Skeletal muscle satellite cell (primary cell): ENCODE measurements around the gene PCYT2. TPM values are rescaled to one million over a fixed set of nuclear protein-coding genes. Genes with fewer than 3 reads are reported as not detected.

Source experiments
- H3K27me3 ChIP-seq: 2 replicates; pipeline ENCODE4 v1.7.0; 2013; ENCODE audit warnings: low read length; ENCODE audit not compliant: control insufficient read depth, insufficient read depth
- H3K36me3 ChIP-seq: 2 replicates; pipeline ENCODE4 v1.7.0; 2013; ENCODE audit warnings: mild to moderate bottlenecking, control low read depth, low read length; ENCODE audit not compliant: insufficient read depth
- H3K4me1 ChIP-seq: 2 replicates; pipeline ENCODE4 v1.7.0; 2013; ENCODE audit warnings: low read length; ENCODE audit not compliant: control insufficient read depth, insufficient read depth
- H3K4me2 ChIP-seq: 2 replicates; pipeline ENCODE4 v1.7.0; 2013; ENCODE audit warnings: mild to moderate bottlenecking, low read length
- H3K4me3 ChIP-seq: 2 replicates; pipeline ENCODE4 v1.7.0; 2013; ENCODE audit warnings: low read length
- H3K9ac ChIP-seq: 2 replicates; pipeline ENCODE4 v1.7.0; 2013; ENCODE audit warnings: mild to moderate bottlenecking, low read depth, low read length, moderate library complexity
- H3K9me3 ChIP-seq: replicated peaks from 2 replicates; pipeline ENCODE4 v1.7.0; 2013; ENCODE audit warnings: mild to moderate bottlenecking, control low read depth, low read length
- total RNA-seq: library from RNA; depleted of rRNA; stranded (reverse); fragments of >200 nt; gene quantifications from 2 replicates; pipeline ENCODE4 v1.2.3, GENCODE V29; 2012; rRNA removed

Gene PCYT2
- total RNA-seq, result 27.7 and 46.4 TPM in 2 replicates

- Histone ChIP-seq H3K27me3 (no peaks in the 10 kb centered on the region), H3K36me3 (peaks cover 58% of the 10 kb centered on the region), H3K4me3 (peak within 1 kb of the TSS; percentile 95), H3K9ac (peak within 1 kb of the TSS; percentile 81), H3K4me1 (peaks cover 11% of the 10 kb centered on the region), H3K4me2 (peak within 1 kb of the TSS; percentile 100), H3K9me3 (no peaks in the 10 kb centered on the region)
Measured at GRCh38 chr17:81911277-81911961, at the start of gene PCYT2. Gene PCYT2 (minus strand): TSS chr17:81911399. CDS start chr17:81911355, 44 bp downstream.

DNA sequence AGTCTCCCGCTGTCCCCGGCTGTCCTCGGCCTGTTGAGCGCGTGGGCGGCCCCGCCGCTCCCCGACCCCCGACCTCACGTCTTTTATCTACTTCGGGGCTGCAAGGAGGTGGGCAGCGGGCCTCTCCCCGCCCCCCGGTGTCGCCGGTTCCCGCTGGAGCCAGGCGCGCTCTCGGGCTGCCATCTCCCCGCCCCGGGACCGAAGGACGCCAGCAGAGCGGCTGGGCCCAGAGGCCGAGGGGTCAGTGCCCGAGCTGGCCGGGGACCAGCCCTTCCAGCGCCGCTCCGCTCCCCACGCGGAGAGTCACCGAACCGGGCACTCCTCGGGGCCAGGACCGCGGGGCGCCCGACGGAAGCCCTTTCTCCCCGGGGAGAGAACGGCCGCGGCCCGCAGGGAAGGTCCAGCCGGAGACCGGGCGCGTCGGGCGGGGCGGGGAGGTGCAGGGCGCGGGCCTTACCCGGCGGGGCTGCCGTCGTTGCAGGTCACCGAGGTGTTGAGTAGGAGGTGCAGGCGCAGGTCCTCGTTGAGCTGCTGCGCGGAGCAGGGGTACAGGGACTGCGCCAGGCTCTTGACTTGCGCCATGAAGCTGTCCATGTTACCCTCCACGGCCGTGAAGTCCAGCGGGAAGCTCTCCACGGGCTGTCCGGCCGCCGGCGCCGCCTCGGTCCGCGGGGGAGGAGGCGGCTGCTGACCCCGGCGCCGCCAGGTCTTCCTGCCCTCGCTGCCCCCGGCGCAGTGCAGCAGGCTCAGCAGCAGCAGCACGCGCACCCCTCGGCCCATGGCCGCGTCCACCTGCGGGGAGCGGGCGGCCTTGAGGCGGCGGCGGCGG is 49.1 kb upstream of the PCYT2 start:
- Histone ChIP-seq H3K27me3 (peaks cover 47% of the 10 kb centered on the region), H3K9ac (no peak overlapping the region), H3K4me3 (peak overlapping the region; percentile 58)

GRCh38 chr17:81959362-81960129 is 48.3 kb upstream of the PCYT2 start:
- no peaks in the 10 kb centered on the region for H3K9me3 ChIP-seq
- H3K4me3 ChIP-seq, result peak overlapping the region; percentile 58
- peaks cover 47% of the 10 kb centered on the region for H3K27me3 ChIP-seq
- no peak overlapping the region for H3K9ac ChIP-seq
- H3K4me1 ChIP-seq, result peaks cover 2% of the 10 kb centered on the region
- peak overlapping the region; percentile 78 for H3K4me2 ChIP-seq
- no peaks in the 10 kb centered on the region for H3K36me3 ChIP-seq

More for the DNA sequence above, 49.1 kb upstream of the PCYT2 start:
- Histone ChIP-seq H3K4me1 (peaks cover 4% of the 10 kb centered on the region), H3K36me3 (no peaks in the 10 kb centered on the region), H3K4me2 (peak overlapping the region; percentile 78), H3K9me3 (no peaks in the 10 kb centered on the region)

GRCh38 chr17:81958633-81959342 is 47.6 kb upstream of the PCYT2 start:
- Histone ChIP-seq H3K4me2 (no peak overlapping the region), H3K4me3 (no peak overlapping the region), H3K4me1 (no peaks in the 10 kb centered on the region), H3K36me3 (no peaks in the 10 kb centered on the region), H3K9me3 (no peaks in the 10 kb centered on the region), H3K27me3 (peaks cover 45% of the 10 kb centered on the region), H3K9ac (no peak overlapping the region)

GRCh38 chr17:81957691-81958432 is 46.7 kb upstream of the PCYT2 start:
- H3K27me3 ChIP-seq, result peaks cover 40% of the 10 kb centered on the region

GRCh38 chr17:81956607-81957589 is 45.7 kb upstream of the PCYT2 start:
- Histone ChIP-seq H3K36me3 (no peaks in the 10 kb centered on the region), H3K4me1 (no peaks in the 10 kb centered on the region), H3K4me2 (no peak overlapping the region), H3K4me3 (no peak overlapping the region), H3K9me3 (no peaks in the 10 kb centered on the region), H3K9ac (no peak overlapping the region), H3K27me3 (peaks cover 30% of the 10 kb centered on the region)

More at GRCh38 chr17:81957691-81958432, 46.7 kb upstream of the PCYT2 start:
- Histone ChIP-seq H3K4me2 (no peak overlapping the region), H3K36me3 (no peaks in the 10 kb centered on the region), H3K9ac (no peak overlapping the region), H3K9me3 (no peaks in the 10 kb centered on the region), H3K4me3 (no peak overlapping the region), H3K4me1 (no peaks in the 10 kb centered on the region)

GRCh38 chr17:81955756-81956544 is 44.8 kb upstream of the PCYT2 start:
- Histone ChIP-seq H3K4me3 (no peak overlapping the region), H3K27me3 (peaks cover 29% of the 10 kb centered on the region), H3K9me3 (no peaks in the 10 kb centered on the region), H3K4me1 (no peaks in the 10 kb centered on the region), H3K36me3 (no peaks in the 10 kb centered on the region), H3K9ac (no peak overlapping the region), H3K4me2 (no peak overlapping the region)

- Histone ChIP-seq H3K4me2 (no peak overlapping the region), H3K27me3 (peaks cover 24% of the 10 kb centered on the region), H3K4me3 (no peak overlapping the region), H3K36me3 (no peaks in the 10 kb centered on the region), H3K9ac (no peak overlapping the region), H3K9me3 (no peaks in the 10 kb centered on the region), H3K4me1 (no peaks in the 10 kb centered on the region)
Measured at GRCh38 chr17:81955058-81955681, 44.0 kb upstream of the PCYT2 start.
